Lung (tissue), 16 donors: ENCODE data around the gene CMAS. TPM values are rescaled to one million over a fixed set of nuclear protein-coding genes. Genes with fewer than 3 reads are reported as not detected.

Experiments used
- ATAC-seq: fragments of 200-7000 bp; cut with Tn5 transposase; one replicate; pipeline ENCODE4 v1.9.1; 2020; ENCODE audit warnings: moderate number of reproducible peaks; ENCODE audit not compliant: insufficient read depth, low FRiP score
- DNase-seq, 3 donors: peaks; one replicate each; pipeline ENCODE4 v3.0.0-alpha.2; 2013 to 2017
- H3K27ac ChIP-seq, 2 donors: one replicate each; pipeline ENCODE4 v1.5.1; 2013; ENCODE audit warnings: mild to moderate bottlenecking in 2 of 2, moderate library complexity in 2 of 2, control low read depth in 1 of 2, inconsistent platforms in 1 of 2, low read depth in 1 of 2, low read length in 1 of 2
- H3K27me3 ChIP-seq, 3 donors: one replicate each; pipeline ENCODE4 v1.5.1; 2013; ENCODE audit warnings: low read length in 2 of 3; ENCODE audit not compliant: control insufficient read depth in 3 of 3, insufficient read depth in 3 of 3
- H3K36me3 ChIP-seq, 4 donors: one replicate each; pipeline ENCODE4 v1.5.1; 2013; ENCODE audit warnings: low read length in 4 of 4, mild to moderate bottlenecking in 1 of 4, moderate library complexity in 1 of 4; ENCODE audit not compliant: control insufficient read depth in 4 of 4, insufficient read depth in 4 of 4
- H3K4me1 ChIP-seq, 5 donors: one replicate each; pipeline ENCODE4 v1.5.1; 2013; ENCODE audit warnings: low read length in 5 of 5, mild to moderate bottlenecking in 2 of 5, moderate library complexity in 1 of 5; ENCODE audit not compliant: control insufficient read depth in 5 of 5, insufficient read depth in 5 of 5
- H3K4me3 ChIP-seq: one replicate; pipeline ENCODE4 v1.5.1; 2013; ENCODE audit warnings: mild to moderate bottlenecking, control low read depth, moderate library complexity
- H3K9ac ChIP-seq, 2 donors: one replicate each; pipeline ENCODE4 v1.5.1; 2013; ENCODE audit warnings: low read length in 2 of 2, control low read depth in 1 of 2; ENCODE audit not compliant: insufficient read depth in 1 of 2
- H3K9me3 ChIP-seq, 4 donors: one replicate each; pipeline ENCODE4 v1.5.1; 2013; ENCODE audit warnings: low read length in 3 of 4, mild to moderate bottlenecking in 1 of 4, moderate library complexity in 1 of 4; ENCODE audit not compliant: control insufficient read depth in 4 of 4, insufficient read depth in 3 of 4
- CTCF ChIP-seq: IDR thresholded peaks from 2 replicates; pipeline ENCODE4 v1.5.1; 2012; ENCODE audit warnings: mild to moderate bottlenecking; ENCODE audit errors: control extremely low read depth, extremely low read depth
- WGBS, 2 donors: extraction: QIAGEN DNeasy Blood & Tissue Kit; methylation state at CpG; one replicate each; pipeline ENCODE4 v1.1.7; 2013; 5-methylcytosine and 5-hydroxymethylcytosine counted together
- long read RNA-seq, 5 donors: transcript quantifications; one replicate each; lab custom pipeline, GENCODE V29; 2026
- polyA plus RNA-seq, 2 donors: library from polyadenylated mRNA; stranded (reverse); fragments of 200-250 nt; gene quantifications; one replicate each; pipeline ENCODE4 v1.2.1, GENCODE V29; 2013
- total RNA-seq, 2 donors: library from RNA; depleted of rRNA in 1 of 2; stranded (reverse); fragments of >200 nt in 1 of 2; gene quantifications; one replicate each; pipeline ENCODE4 v1.2.1, GENCODE V29; 2014 to 2021
- donor health status: control.
- donor health status: control.
- donor health status: Bipolar disorder and iron deficiency.
- donor health status: healthy.
- donor health status: DM: yes; HTN: yes; CAD: no.

CMAS gene
- total RNA-seq = 10 to 100 TPM; 25.9 to 37.4 TPM
- polyA plus RNA-seq = 10 to 100 TPM; 22.4 to 29.3 TPM
- long read RNA-seq, donor 1, transcript CMAS-201 (8 exons, 1,787 nt) = major isoform, 18 of 18 reads
- long read RNA-seq, donor 1, partial matches to known transcripts = 0 of 18 reads
- long read RNA-seq, donor 1, other reads (novel, unspliced or antisense) = 0 of 18 reads
- long read RNA-seq, donor 2, partial matches to known transcripts = 0 of 3 reads
- long read RNA-seq, donor 2, other reads (novel, unspliced or antisense) = 0 of 3 reads
- long read RNA-seq, donor 3, transcript CMAS-201 (8 exons, 1,787 nt) = major isoform, 6 of 6 reads
- long read RNA-seq, donor 3, partial matches to known transcripts = 0 of 6 reads
- long read RNA-seq, donor 3, other reads (novel, unspliced or antisense) = 0 of 6 reads
- long read RNA-seq, donor 4, transcript CMAS-201 (8 exons, 1,787 nt) = major isoform, 6 of 7 reads
- long read RNA-seq, donor 4, partial matches to known transcripts = 0 of 7 reads
- long read RNA-seq, donor 4, other reads (novel, unspliced or antisense) = 0 of 7 reads
- long read RNA-seq, donor 5, transcript CMAS-201 (8 exons, 1,787 nt) = major isoform, 17 of 33 reads
- long read RNA-seq, donor 5, partial matches to known transcripts = 8 of 33 reads
- long read RNA-seq, donor 5, other reads (novel, unspliced or antisense) = 5 of 33 reads

GRCh38 chr12:22046090-22046967 lies at the start of gene CMAS:
Gene CMAS (plus strand): TSS chr12:22046218. CDS start chr12:22046304, 86 bp downstream.
- Histone ChIP-seq H3K27me3 (no peaks in the 10 kb centered on the region), H3K36me3 (peaks cover 0 to 2% (median 0%) of the 10 kb centered on the region in 4 donors), H3K4me3 (peak within 1 kb of the TSS; percentile 85), H3K9ac (peak within 1 kb of the TSS; percentile 73 to 91), H3K9me3 (no peaks in the 10 kb centered on the region), H3K4me1 (peaks cover 0 to 19% (median 7%) of the 10 kb centered on the region in 5 donors), H3K27ac (peak within 1 kb of the TSS; percentile 72 to 96)
- 0 to 1% methylated on average over 57 to 64 of the region's 64 CpGs for WGBS, 2 donors
- peak; percentile 76 to 85 (median 81) for DNase-seq
- no peak for TF ChIP-seq CTCF
- peak; percentile 94 for ATAC-seq

GRCh38 chr12:21998295-21998694 lies 47.7 kb upstream of the CMAS start:
- ATAC-seq (no peak), DNase-seq (no peak)
- no peak overlapping the region for H3K4me3 ChIP-seq
- TF ChIP-seq CTCF = no peak
- H3K27me3 ChIP-seq = no peaks in the 10 kb centered on the region
- H3K9me3 ChIP-seq = no peaks in the 10 kb centered on the region
- WGBS, 2 donors = 77 to 86% methylated on average over 2 of the region's 2 CpGs
- no peak overlapping the region for H3K27ac ChIP-seq
- no peaks in the 10 kb centered on the region for H3K36me3 ChIP-seq
- H3K9ac ChIP-seq = no peak overlapping the region
- no peaks in the 10 kb centered on the region for H3K4me1 ChIP-seq

GRCh38 chr12:21998782-21999181 lies 47.2 kb upstream of the CMAS start:
- H3K9me3 ChIP-seq = no peaks in the 10 kb centered on the region
- H3K27ac ChIP-seq = no peak overlapping the region
- no peaks in the 10 kb centered on the region for H3K4me1 ChIP-seq
- ATAC-seq (no peak), DNase-seq (no peak)
- TF ChIP-seq CTCF = no peak
- no peak overlapping the region for H3K9ac ChIP-seq
- H3K4me3 ChIP-seq = no peak overlapping the region
- 77 to 84% methylated on average over 1 of the region's 1 CpG for WGBS, 2 donors
- H3K36me3 ChIP-seq = no peaks in the 10 kb centered on the region
- H3K27me3 ChIP-seq = no peaks in the 10 kb centered on the region
